Lower leg skin (tissue), 4 donors: ENCODE results near the gene PTOV1. TPM values are rescaled to one million over a fixed set of nuclear protein-coding genes. Genes with fewer than 3 reads are reported as not detected.

Source experiments
- DNase-seq, 2 donors: peaks; one replicate each; pipeline ENCODE4 v3.0.0-alpha.2; 2019; ENCODE audit warnings: low spot score in 2 of 2
- H3K4me3 ChIP-seq: fragments of 200-600 bp; sonication (generic); 2 replicates; pipeline ENCODE4 v1.5.1; 2017; ENCODE audit warnings: mild to moderate bottlenecking, low read depth; ENCODE audit not compliant: poor library complexity, severe bottlenecking
- CTCF ChIP-seq, 3 donors: fragments of 450-650 bp; IDR thresholded peaks; one replicate each; pipeline ENCODE4 v1.5.1; 2016; ENCODE audit warnings: antibody characterized with exemption in 3 of 3, mild to moderate bottlenecking in 3 of 3, moderate library complexity in 2 of 3
- POLR2A ChIP-seq, 2 donors: fragments of 450-650 bp; IDR thresholded peaks; one replicate each; pipeline ENCODE4 v1.6.1; 2016 to 2017; ENCODE audit warnings: antibody characterized with exemption in 2 of 2, mild to moderate bottlenecking in 1 of 2, moderate library complexity in 1 of 2
- WGBS, 2 donors: methylation state at CpG; one replicate each; pipeline ENCODE4 v1.1.5; 2018; 5-methylcytosine and 5-hydroxymethylcytosine counted together
- intact Hi-C: fragments of 100-400 bp; cut with DNase I; formaldehyde crosslinking; loops from one replicate; pipeline ENCODE4 v1.15.0; 2023; ENCODE audit warnings: low total_unique reads
- total RNA-seq, 4 donors: library from RNA; depleted of rRNA; stranded (reverse); fragments of >200 nt; gene quantifications; one replicate each; pipeline ENCODE4 v1.1.0, GENCODE V29; 2016

PTOV1 gene
- total RNA-seq, 4 donors from 2014 or later = 62.4 to 122 (median 92.5) TPM

- intact Hi-C loops = no loop called here
- TF ChIP-seq POLR2A (IDR thresholded peaks at IDR 0.05) (no peak), CTCF (IDR thresholded peaks at IDR 0.05) (no peak)
- 91 to 95% methylated on average over 23 of the region's 23 CpGs for WGBS, 2 donors
- DNase-seq = no peak
- no peak overlapping the region for H3K4me3 ChIP-seq
Observed at GRCh38 chr19:49889038-49889686, 38.2 kb downstream of the PTOV1 start.

GRCh38 chr19:49889687-49890348, 38.9 kb downstream of the PTOV1 start:
- WGBS, 2 donors = 31 to 35% methylated on average over 38 to 51 of the region's 71 CpGs
- intact Hi-C loops = no loop called here
- peak in 1 of 2 donors; percentile 94 for DNase-seq
- H3K4me3 ChIP-seq = no peak overlapping the region
- TF ChIP-seq CTCF (IDR thresholded peaks at IDR 0.05) (no peak), POLR2A (IDR thresholded peaks at IDR 0.05) (no peak)

GRCh38 chr19:49890349-49891311, 39.7 kb downstream of the PTOV1 start:
- no peak overlapping the region for H3K4me3 ChIP-seq
- intact Hi-C loops = no loop called here
- no peak for DNase-seq
- TF ChIP-seq CTCF (IDR thresholded peaks at IDR 0.05) (no peak), POLR2A (IDR thresholded peaks at IDR 0.05) (no peak)
- WGBS, 2 donors = 9 to 19% methylated on average over 42 to 52 of the region's 69 CpGs

- DNase-seq = no peak
- no peak for TF ChIP-seq POLR2A (IDR thresholded peaks at IDR 0.05)
- TF ChIP-seq CTCF (IDR thresholded peaks at IDR 0.05) = no peak
- WGBS, 2 donors = 82 to 84% methylated on average over 16 to 17 of the region's 17 CpGs
- intact Hi-C loops = no loop called here
- no peak overlapping the region for H3K4me3 ChIP-seq
Observed at GRCh38 chr19:49891393-49891792, 40.4 kb downstream of the PTOV1 start.

- DNase-seq = no peak
- intact Hi-C loops = no loop called here
- TF ChIP-seq CTCF (IDR thresholded peaks at IDR 0.05) (no peak), POLR2A (IDR thresholded peaks at IDR 0.05) (no peak)
- 85% methylated on average over 1 of the region's 1 CpG for WGBS, 2 donors
- H3K4me3 ChIP-seq = no peak overlapping the region
Observed at GRCh38 chr19:49892716-49893115, 41.8 kb downstream of the PTOV1 start.
